Measurements from ENCODE around the gene NDUFA7.
"Not testable (repeated sequence)": the region's sequence is repeated elsewhere in the genome, so short reads cannot be mapped to it uniquely, and the experiment has no call there.

NDUFA7 gene

GRCh38 chr19:8342316-8342683 is 21.1 kb upstream of the NDUFA7 start:
- DNase-seq (ENCODE audit: low spot score) = no peak

- not testable (repeated sequence) for DNase-seq (ENCODE audit: low spot score)
Measured at GRCh38 chr19:8341504-8341903, 20.3 kb upstream of the NDUFA7 start.

GRCh38 chr19:8340341-8341096 is 19.3 kb upstream of the NDUFA7 start:
- no peak for DNase-seq (ENCODE audit: low spot score)

- DNase-seq (ENCODE audit: low spot score) = no peak
Measured at GRCh38 chr19:8338835-8339234, 17.7 kb upstream of the NDUFA7 start.

- DNase-seq (ENCODE audit: low spot score) = no peak
Measured at GRCh38 chr19:8337728-8338127, 16.6 kb upstream of the NDUFA7 start.

GRCh38 chr19:8336660-8337059 is 15.5 kb upstream of the NDUFA7 start:
- no peak for DNase-seq (ENCODE audit: low spot score)

- no peak for DNase-seq (ENCODE audit: low spot score)
Measured at GRCh38 chr19:8336072-8336569, 14.9 kb upstream of the NDUFA7 start.

GRCh38 chr19:8335343-8336071 is 14.3 kb upstream of the NDUFA7 start:
- no peak for DNase-seq (ENCODE audit: low spot score)

GRCh38 chr19:8334458-8335342 is 13.5 kb upstream of the NDUFA7 start:
- no peak for DNase-seq (ENCODE audit: low spot score)

- DNase-seq (ENCODE audit: low spot score) = no peak
Measured at GRCh38 chr19:8333767-8334457, 12.7 kb upstream of the NDUFA7 start.

GRCh38 chr19:8332976-8333766 is 12.0 kb upstream of the NDUFA7 start:
- no peak for DNase-seq (ENCODE audit: low spot score)

- DNase-seq (ENCODE audit: low spot score) = no peak
Measured at GRCh38 chr19:8331263-8331845, 10.2 kb upstream of the NDUFA7 start.

GRCh38 chr19:8329996-8330395 is 8.8 kb upstream of the NDUFA7 start:
- no peak for DNase-seq (ENCODE audit: low spot score)

GRCh38 chr19:8325454-8325853 is 4.3 kb upstream of the NDUFA7 start:
- DNase-seq (ENCODE audit: low spot score) = no peak

GRCh38 chr19:8324186-8325050 is 3.2 kb upstream of the NDUFA7 start:
- DNase-seq (ENCODE audit: low spot score) = no peak

- DNase-seq (ENCODE audit: low spot score) = peak; percentile 38
Measured at GRCh38 chr19:8323781-8324185, 2.6 kb upstream of the NDUFA7 start.

GRCh38 chr19:8322638-8322997 is 1.4 kb upstream of the NDUFA7 start:
- DNase-seq (ENCODE audit: low spot score) = no peak

- DNase-seq (ENCODE audit: low spot score) = no peak
Measured at GRCh38 chr19:8321986-8322637, 937 bp upstream of the NDUFA7 start.

GRCh38 chr19:8320564-8321066 is 560 bp downstream of the NDUFA7 start:
- peak; percentile 41 for DNase-seq (ENCODE audit: low spot score)

Measured in NAMALWA (cell line).